ENCODE data around the gene LDLRAP1. TPM values are rescaled to one million over a fixed set of nuclear protein-coding genes. Genes with fewer than 3 reads are reported as not detected.

The LDLRAP1 gene
- total and polyA plus RNA-seq, 9 of the 15 experiments (the other 6 are each of a cell fraction or from before 2014, with no cell fraction given) = 0.56 to 29.6 (median 16.2) TPM

- TF ChIP-seq TRIM25 (IDR thresholded peaks at IDR 0.05; ENCODE audit: borderline replicate concordance) = no peak
- peak; percentile 92 for TF ChIP-seq CHD4 (IDR thresholded peaks at IDR 0.05; ENCODE audit: insufficient read depth, insufficient replicate concordance, low read depth, low read length, poor library complexity, severe bottlenecking)
- TF ChIP-seq PHF21A (IDR thresholded peaks at IDR 0.05; ENCODE audit: borderline replicate concordance, low read depth) = no peak
- TF ChIP-seq, protein P1, sequence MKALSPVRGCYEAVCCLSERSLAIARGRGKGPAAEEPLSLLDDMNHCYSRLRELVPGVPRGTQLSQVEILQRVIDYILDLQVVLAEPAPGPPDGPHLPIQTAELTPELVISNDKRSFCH (CRISPR knock-in tag; IDR thresholded peaks at IDR 0.05) = no peak
- TF ChIP-seq, protein P1 (tag; IDR thresholded peaks at IDR 0.05) = 0 out of 2 replicates have a peak, but pooled peaks have one; percentile 43
- TF ChIP-seq ZNF507 (tag; conservative IDR thresholded peaks at IDR 0.05) = no peak
- peak; percentile 90 for TF ChIP-seq HDAC2 (IDR thresholded peaks at IDR 0.05)
- 0 out of 2 replicates have a peak, but pooled peaks have one; percentile 42 for TF ChIP-seq GABPB1 (CRISPR knock-in tag; IDR thresholded peaks at IDR 0.05)
- TF ChIP-seq SMARCA5 (IDR thresholded peaks at IDR 0.05) = peak; percentile 94
- no peak for TF ChIP-seq MTA3 (IDR thresholded peaks at IDR 0.05; ENCODE audit: borderline replicate concordance)
- TF ChIP-seq, protein P2, sequence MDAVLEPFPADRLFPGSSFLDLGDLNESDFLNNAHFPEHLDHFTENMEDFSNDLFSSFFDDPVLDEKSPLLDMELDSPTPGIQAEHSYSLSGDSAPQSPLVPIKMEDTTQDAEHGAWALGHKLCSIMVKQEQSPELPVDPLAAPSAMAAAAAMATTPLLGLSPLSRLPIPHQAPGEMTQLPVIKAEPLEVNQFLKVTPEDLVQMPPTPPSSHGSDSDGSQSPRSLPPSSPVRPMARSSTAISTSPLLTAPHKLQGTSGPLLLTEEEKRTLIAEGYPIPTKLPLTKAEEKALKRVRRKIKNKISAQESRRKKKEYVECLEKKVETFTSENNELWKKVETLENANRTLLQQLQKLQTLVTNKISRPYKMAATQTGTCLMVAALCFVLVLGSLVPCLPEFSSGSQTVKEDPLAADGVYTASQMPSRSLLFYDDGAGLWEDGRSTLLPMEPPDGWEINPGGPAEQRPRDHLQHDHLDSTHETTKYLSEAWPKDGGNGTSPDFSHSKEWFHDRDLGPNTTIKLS (IDR thresholded peaks at IDR 0.05; ENCODE audit: borderline replicate concordance, low read depth) = no peak
- no peak for TF ChIP-seq GTF2F1 (IDR thresholded peaks at IDR 0.05; ENCODE audit: low read depth, low read length)
- no peak for TF ChIP-seq CREB1 (IDR thresholded peaks at IDR 0.05)
- no peak for TF ChIP-seq CREB1 (CRISPR knock-in tag; IDR thresholded peaks at IDR 0.05)
- peak; percentile 50; the same call in 1 of the 2 replicates for TF ChIP-seq CTBP1 (IDR thresholded peaks at IDR 0.05; ENCODE audit: borderline replicate concordance)
- TF ChIP-seq HINFP (tag; conservative IDR thresholded peaks at IDR 0.05; ENCODE audit: low read depth) = no peak
- TF ChIP-seq, protein P3, sequence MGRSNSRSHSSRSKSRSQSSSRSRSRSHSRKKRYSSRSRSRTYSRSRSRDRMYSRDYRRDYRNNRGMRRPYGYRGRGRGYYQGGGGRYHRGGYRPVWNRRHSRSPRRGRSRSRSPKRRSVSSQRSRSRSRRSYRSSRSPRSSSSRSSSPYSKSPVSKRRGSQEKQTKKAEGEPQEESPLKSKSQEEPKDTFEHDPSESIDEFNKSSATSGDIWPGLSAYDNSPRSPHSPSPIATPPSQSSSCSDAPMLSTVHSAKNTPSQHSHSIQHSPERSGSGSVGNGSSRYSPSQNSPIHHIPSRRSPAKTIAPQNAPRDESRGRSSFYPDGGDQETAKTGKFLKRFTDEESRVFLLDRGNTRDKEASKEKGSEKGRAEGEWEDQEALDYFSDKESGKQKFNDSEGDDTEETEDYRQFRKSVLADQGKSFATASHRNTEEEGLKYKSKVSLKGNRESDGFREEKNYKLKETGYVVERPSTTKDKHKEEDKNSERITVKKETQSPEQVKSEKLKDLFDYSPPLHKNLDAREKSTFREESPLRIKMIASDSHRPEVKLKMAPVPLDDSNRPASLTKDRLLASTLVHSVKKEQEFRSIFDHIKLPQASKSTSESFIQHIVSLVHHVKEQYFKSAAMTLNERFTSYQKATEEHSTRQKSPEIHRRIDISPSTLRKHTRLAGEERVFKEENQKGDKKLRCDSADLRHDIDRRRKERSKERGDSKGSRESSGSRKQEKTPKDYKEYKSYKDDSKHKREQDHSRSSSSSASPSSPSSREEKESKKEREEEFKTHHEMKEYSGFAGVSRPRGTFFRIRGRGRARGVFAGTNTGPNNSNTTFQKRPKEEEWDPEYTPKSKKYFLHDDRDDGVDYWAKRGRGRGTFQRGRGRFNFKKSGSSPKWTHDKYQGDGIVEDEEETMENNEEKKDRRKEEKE (IDR thresholded peaks at IDR 0.05; ENCODE audit: borderline replicate concordance in 1 of 2, control insufficient read depth in 1 of 2, low read depth in 2 of 2, low read length in 1 of 2) = no peak
These were observed 18.9 kb downstream of the LDLRAP1 start (continued) for GRCh38 chr1:25562101-25562927.

All from K562 (cell line).